Measurements from ENCODE around the gene DEPP1.

DEPP1 gene

GRCh38 chr10:45005284-45005683 is 26.7 kb upstream of the DEPP1 start:
- H3K4me1 ChIP-seq = peaks cover 2% of the 10 kb centered on the region; the same call in 1 of the 2 replicates
- no peaks in the 10 kb centered on the region; the same call in 1 of the 2 replicates for H3K9me3 ChIP-seq
- TF ChIP-seq CTCF (IDR thresholded peaks at IDR 0.05; ENCODE audit: low read depth, low read length) = no peak
- no peak for DNase-seq
- no peak overlapping the region for H3K4me3 ChIP-seq (ENCODE audit: low read depth, low read length)
- peaks cover 17% of the 10 kb centered on the region for H3K36me3 ChIP-seq
- H3K27me3 ChIP-seq = no peaks in the 10 kb centered on the region

- no peak overlapping the region for H3K4me3 ChIP-seq (ENCODE audit: low read depth, low read length)
- H3K4me1 ChIP-seq = peaks cover 3% of the 10 kb centered on the region; the same call in 1 of the 2 replicates
- DNase-seq = no peak
- no peaks in the 10 kb centered on the region; the same call in 1 of the 2 replicates for H3K9me3 ChIP-seq
- no peak for TF ChIP-seq CTCF (IDR thresholded peaks at IDR 0.05; ENCODE audit: low read depth, low read length)
- no peaks in the 10 kb centered on the region for H3K27me3 ChIP-seq
- peaks cover 17% of the 10 kb centered on the region for H3K36me3 ChIP-seq
Measured at GRCh38 chr10:45004661-45005060, 26.1 kb upstream of the DEPP1 start.

- H3K36me3 ChIP-seq = peaks cover 17% of the 10 kb centered on the region
- no peaks in the 10 kb centered on the region; the same call in 1 of the 2 replicates for H3K9me3 ChIP-seq
- DNase-seq = no peak
- no peaks in the 10 kb centered on the region for H3K27me3 ChIP-seq
- TF ChIP-seq CTCF (IDR thresholded peaks at IDR 0.05; ENCODE audit: low read depth, low read length) = no peak
- H3K4me1 ChIP-seq = peaks cover 3% of the 10 kb centered on the region; the same call in 1 of the 2 replicates
- H3K4me3 ChIP-seq (ENCODE audit: low read depth, low read length) = no peak overlapping the region
Measured at GRCh38 chr10:45003432-45004000, 24.9 kb upstream of the DEPP1 start.

- Histone ChIP-seq H3K9me3 (no peaks in the 10 kb centered on the region; the same call in 1 of the 2 replicates), H3K36me3 (peaks cover 17% of the 10 kb centered on the region), H3K27me3 (no peaks in the 10 kb centered on the region), H3K4me3 (ENCODE audit: low read depth, low read length) (peak overlapping the region; percentile 70), H3K4me1 (peaks cover 3% of the 10 kb centered on the region; the same call in 1 of the 2 replicates)
- no peak for TF ChIP-seq CTCF (IDR thresholded peaks at IDR 0.05; ENCODE audit: low read depth, low read length)
- peak; percentile 48 for DNase-seq
Measured at GRCh38 chr10:45001381-45002148, 23.0 kb upstream of the DEPP1 start.

GRCh38 chr10:45000752-45001380 is 22.3 kb upstream of the DEPP1 start, which contains the start of gene ZNF22:
ZNF22 (plus strand) TSS chr10:45000923; CDS start chr10:45003369, 2,446 bp downstream.
- Histone ChIP-seq H3K36me3 (peaks cover 17% of the 10 kb centered on the region), H3K27me3 (no peaks in the 10 kb centered on the region), H3K4me3 (ENCODE audit: low read depth, low read length) (peak within 1 kb of the TSS; percentile 70), H3K4me1 (peaks cover 3% of the 10 kb centered on the region; the same call in 1 of the 2 replicates), H3K9me3 (no peaks in the 10 kb centered on the region; the same call in 1 of the 2 replicates)
- DNase-seq = peak; percentile 69
- TF ChIP-seq CTCF (IDR thresholded peaks at IDR 0.05; ENCODE audit: low read depth, low read length) = no peak
